GM12865 (cell line): ENCODE results near the gene TENT4B.

ENCODE experiments used
- DNase-seq: peaks from one replicate; pipeline ENCODE4 v3.0.0; 2010; ENCODE audit warnings: low read depth
- H3K4me3 ChIP-seq: 2 replicates; pipeline ENCODE4 v1.5.1; 2011; ENCODE audit warnings: mild to moderate bottlenecking, low read depth, low read length, control low read depth
- TF ChIP-seq, protein P1 (sequence below): IDR thresholded peaks from 2 replicates; pipeline ENCODE4 v1.5.1; 2011; ENCODE audit warnings: low read length, control low read depth, low read depth, inconsistent platforms; ENCODE audit not compliant: insufficient read depth; ENCODE audit errors: missing control alignments

TENT4B gene

DNA sequence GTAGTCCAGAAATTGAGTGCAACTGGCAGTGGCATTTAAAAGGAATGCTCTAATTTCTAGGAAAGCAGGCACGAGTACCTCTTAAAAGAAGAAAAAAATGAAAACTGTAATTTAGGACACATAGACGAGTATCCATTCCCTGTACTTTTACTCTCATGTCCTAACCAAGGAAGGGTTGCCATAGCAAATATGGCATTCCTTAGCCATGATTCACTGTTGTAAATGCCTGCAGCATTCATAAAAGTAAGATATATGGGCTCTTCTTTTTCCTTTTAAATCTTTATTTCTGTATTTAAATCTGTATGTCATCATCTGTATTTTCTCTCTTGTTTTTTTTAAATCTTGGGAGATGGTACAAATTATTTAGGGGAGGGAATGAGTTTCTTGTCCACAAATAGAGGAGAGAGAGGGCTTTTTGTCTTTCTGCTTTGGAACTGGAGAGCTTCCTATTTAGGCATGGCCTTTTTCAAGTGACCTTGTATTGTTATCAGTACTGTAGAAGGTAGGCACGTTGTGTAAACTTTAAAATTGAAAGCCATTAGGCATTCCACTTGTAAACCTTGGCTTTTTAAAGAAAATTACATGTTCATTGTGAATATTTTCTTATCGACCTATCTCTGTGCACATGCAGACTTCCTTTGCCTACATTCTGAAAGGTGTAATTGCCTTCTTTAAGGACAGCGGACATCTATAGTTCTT, 50.0 kb downstream of the TENT4B start:
- no peak for DNase-seq
- H3K4me3 ChIP-seq, result no peak overlapping the region
- TF ChIP-seq, protein P1, sequence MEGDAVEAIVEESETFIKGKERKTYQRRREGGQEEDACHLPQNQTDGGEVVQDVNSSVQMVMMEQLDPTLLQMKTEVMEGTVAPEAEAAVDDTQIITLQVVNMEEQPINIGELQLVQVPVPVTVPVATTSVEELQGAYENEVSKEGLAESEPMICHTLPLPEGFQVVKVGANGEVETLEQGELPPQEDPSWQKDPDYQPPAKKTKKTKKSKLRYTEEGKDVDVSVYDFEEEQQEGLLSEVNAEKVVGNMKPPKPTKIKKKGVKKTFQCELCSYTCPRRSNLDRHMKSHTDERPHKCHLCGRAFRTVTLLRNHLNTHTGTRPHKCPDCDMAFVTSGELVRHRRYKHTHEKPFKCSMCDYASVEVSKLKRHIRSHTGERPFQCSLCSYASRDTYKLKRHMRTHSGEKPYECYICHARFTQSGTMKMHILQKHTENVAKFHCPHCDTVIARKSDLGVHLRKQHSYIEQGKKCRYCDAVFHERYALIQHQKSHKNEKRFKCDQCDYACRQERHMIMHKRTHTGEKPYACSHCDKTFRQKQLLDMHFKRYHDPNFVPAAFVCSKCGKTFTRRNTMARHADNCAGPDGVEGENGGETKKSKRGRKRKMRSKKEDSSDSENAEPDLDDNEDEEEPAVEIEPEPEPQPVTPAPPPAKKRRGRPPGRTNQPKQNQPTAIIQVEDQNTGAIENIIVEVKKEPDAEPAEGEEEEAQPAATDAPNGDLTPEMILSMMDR, result no peak

- TF ChIP-seq, protein P1, result no peak
- no peak overlapping the region for H3K4me3 ChIP-seq
- no peak for DNase-seq
These were observed 50.6 kb downstream of the TENT4B start for GRCh38 chr16:50203681-50204080.

- no peak overlapping the region for H3K4me3 ChIP-seq
- TF ChIP-seq, protein P1, result no peak
- peak; percentile 6 for DNase-seq
These were observed 51.5 kb downstream of the TENT4B start for GRCh38 chr16:50204453-50205108.

DNA sequence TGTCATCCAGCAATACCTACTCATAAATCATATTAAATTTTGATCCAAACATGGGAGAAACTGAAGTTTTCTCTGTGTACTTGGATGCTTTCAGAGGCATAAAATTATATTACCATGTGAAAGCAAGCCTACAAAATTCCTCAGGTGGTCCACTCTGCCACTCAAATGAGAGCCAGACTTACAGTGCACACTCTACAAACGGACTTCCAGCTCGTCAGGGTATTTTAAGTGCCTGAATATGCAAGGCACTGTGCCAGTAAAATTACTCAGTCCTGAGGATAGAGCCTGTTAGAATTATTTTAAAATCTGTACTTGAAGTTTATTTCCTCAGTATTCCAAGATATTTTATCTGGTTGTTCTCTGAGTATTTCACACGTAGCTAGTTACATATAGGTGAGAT, 54.5 kb downstream of the TENT4B start:
- TF ChIP-seq, protein P1, result no peak
- DNase-seq, result no peak
- no peak overlapping the region for H3K4me3 ChIP-seq

DNA sequence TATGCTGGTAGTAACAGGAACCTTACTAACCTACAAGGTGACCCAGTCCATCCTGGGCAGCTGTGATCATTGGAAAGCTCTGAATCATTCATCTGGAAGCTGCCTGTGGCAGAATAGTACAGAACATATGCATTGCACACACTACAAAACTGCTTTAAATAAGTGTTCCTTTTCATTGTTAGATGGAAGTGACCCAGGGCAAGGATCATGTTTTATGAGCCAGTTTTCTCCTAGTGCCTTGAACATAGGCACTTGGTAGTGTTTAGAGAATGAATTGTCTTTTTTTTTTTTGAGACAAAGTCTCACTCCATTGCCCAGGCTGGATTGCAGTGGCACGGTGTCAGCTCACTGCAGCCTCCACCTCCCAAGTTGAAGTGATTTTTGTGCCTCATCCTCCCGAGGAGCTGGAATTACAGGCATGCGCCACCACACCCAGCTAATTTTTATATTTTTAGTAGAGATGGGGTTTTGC, 55.4 kb downstream of the TENT4B start:
- H3K4me3 ChIP-seq, result no peak overlapping the region
- DNase-seq, result no peak
- TF ChIP-seq, protein P1, result no peak

GRCh38 chr16:50209546-50210265, 56.6 kb downstream of the TENT4B start:
- no peak overlapping the region for H3K4me3 ChIP-seq
- DNase-seq, result peak; percentile 33
- TF ChIP-seq, protein P1, result no peak
